ENCODE measurements around the gene ADRM1.

The ADRM1 gene

GRCh38 chr20:62281161-62281933, 21.4 kb upstream of the ADRM1 start:
- DNase-seq, result peak; percentile 98

DNA sequence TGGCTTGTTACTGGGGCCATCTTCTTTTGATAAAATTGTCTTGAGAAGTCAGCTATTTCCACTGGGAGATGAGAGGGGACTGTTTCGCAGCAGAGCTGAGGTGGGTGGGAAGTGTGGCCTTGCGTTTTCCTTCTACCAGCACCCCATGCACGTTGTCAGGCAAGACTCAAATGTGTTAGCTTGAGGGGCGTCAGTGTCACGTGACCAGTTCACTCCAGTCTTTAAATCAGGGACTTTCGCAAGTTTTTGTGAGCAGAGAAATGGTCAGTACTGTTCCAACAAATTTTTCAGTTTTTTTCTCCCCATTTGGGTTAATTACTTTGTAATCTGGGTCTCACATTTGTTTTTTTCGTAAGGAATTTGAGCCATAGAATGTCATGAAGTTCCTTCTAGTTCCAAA, 20.7 kb upstream of the ADRM1 start:
- no peak for DNase-seq

GRCh38 chr20:62282877-62283503, 19.8 kb upstream of the ADRM1 start:
- DNase-seq, result no peak

DNA sequence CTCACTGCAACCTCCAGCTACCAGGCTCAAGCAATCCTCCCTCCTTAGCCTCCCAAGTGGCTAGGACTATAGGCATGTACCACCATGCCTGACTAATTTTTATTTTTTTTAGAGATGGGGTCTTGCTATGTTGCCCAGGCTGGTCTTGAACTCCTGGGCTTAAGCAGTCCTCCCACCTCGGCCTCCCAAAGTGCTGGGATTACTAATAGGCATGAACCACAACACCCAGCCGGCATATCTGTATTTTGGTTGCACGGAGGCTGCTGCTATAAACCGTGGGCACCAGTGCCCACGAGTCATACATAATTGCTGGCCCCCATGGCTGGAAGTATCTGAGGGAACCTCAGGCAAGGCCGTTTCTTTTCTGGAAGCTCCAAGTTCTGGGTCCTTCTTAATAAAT, 18.3 kb upstream of the ADRM1 start:
- DNase-seq, result no peak

GRCh38 chr20:62285151-62285550, 17.6 kb upstream of the ADRM1 start:
- DNase-seq, result no peak

GRCh38 chr20:62285722-62286121, 17.1 kb upstream of the ADRM1 start:
- DNase-seq, result no peak

DNA sequence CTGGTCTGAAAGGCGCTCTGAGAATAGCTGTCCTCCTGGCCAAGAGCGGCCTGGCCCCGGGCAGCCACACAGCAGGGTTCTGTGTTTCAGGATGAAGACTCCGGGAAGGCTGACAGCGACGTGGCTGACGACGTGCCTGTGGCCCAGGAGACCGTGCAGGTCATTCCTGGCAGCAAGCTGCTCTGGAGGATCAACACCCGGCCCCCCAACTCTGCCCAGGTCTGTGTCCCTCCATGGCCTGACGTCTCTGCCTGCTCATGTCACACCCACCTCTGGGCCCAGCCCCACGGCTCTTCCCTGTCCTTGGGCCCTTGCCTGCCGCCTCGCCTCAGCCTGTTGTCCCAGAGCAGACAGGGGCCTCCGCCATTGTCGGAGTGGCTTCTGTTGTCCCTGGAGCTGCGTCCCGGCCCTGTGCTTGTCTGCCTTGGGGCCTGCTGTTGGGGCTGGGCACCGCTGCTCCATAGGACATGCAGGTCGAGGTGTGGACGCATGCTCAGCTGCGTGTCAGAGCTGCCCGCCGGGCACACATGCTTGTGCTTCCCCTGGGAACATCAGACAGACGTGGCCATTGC, 16.2 kb upstream of the ADRM1 start:
- no peak for DNase-seq

DNA sequence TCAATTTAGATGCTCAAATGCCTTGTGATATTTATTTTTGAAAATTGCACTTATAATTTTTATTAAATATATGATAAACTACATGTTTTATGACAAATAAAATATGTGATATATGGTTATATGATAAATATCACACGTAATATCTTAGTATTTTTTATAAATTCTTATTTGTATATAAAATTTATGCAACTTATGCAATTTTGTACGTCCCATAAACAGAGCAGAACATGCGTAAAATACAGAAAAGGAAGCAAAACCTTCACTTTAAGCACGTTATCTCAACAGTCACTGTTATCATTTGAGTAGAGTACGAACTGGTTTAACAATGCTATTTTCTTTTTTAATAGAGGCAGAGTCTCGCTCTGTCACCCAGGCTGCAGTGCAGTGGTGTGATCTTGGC, 15.7 kb upstream of the ADRM1 start:
- DNase-seq, result no peak

DNA sequence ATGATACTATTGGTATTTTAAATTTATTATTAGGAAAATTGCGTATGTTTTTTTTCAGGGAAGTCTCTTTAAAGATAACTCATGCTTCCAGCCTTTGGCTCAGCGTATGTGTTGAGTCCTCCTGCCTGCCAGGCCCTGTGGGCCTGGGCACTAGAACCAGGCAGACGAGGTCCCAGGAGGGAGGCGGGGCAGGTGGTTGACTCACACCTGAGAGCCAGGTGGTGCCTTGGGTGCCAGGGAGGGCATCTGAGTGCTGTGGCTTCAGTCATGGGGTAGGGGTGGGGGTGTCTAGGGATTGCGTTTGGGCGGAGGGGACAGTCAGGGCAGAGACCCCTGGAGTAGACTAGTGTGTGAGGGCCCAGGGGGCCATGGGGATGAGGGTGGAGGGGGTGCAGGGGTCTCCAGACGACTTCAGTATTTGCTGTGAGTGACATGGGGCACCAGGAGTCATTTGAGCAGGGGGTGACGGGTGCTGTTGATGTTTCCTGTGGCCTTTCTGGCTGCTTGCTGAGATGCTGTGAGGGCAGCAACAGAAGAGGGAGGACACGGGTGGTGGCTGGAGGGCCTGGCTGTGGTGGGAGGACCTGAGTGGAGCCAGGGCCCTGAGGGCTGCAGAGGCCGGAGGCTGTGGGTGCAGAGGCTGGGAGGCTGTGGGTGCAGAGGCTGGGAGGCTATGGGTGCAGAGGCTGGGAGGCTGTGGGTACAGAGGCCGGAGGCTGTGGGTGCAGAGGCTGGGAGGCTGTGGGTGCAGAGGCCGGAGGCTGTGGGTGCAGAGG, 14.8 kb upstream of the ADRM1 start:
- peak; percentile 54 for DNase-seq

- peak; percentile 62 for DNase-seq
Measured at GRCh38 chr20:62288535-62289105, 14.2 kb upstream of the ADRM1 start.

- DNase-seq, result no peak
Measured at GRCh38 chr20:62289131-62289530, 13.7 kb upstream of the ADRM1 start.

DNA sequence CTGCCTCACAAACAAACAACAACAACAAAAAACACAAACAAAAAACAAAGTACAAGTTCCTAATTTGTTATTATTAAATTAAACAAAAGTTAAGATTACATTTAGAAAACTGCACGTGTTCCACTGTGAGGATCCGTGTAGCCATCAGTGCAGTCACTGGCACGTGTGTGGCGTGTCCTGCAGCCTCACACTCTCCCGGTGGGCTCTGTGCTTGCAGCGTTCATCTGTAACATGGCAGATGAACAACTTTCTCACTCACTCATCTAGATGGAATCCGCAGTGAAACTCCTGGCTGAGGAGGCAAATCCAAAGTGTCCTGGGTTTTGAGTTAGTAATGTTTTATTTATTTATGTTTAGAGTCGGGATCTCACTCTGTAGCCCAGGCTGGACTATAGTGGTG, 12.9 kb upstream of the ADRM1 start:
- no peak for DNase-seq

DNA sequence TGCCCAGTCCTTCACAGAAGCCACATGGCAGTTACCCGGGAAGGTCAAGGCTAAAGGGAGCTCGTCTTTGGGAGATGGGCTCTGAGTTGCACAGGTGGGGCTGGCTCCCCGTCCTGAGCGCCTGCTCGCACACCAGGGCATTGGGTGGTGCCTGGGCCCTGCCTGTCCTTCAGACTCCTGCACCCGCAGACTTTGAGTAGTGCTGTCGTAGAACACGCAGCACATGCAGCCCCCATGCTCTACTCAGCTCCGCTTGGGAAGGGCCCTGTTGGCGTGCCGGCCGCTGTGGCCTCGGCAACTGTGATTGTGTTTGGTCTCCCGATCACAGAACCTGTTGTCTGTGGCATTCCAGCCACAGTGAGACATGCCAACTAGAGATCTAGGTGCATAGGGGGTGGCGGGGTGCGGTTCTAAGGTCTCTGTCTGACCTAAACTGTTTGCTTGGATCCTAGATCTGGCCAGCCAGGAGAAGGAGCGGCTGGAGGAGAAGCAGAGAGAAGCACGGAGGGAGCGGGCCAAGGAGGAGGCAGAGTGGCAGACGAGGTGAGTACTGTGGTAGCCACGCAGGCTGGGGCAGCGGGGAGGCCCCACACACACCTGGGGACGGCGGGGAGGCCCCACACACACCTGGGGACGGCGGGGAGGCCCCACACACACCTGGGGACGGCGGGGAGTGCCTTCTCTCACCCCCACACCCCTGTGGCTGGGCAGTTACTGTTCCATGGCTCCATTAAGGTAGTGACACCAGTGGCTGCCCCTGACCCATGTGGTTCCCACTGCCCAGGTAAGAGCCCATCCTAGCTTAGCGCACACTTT, 11.3 kb upstream of the ADRM1 start:
- DNase-seq, result no peak

- DNase-seq, result no peak
Measured at GRCh38 chr20:62292108-62292507, 10.7 kb upstream of the ADRM1 start.

GRCh38 chr20:62293111-62293784, 9.5 kb upstream of the ADRM1 start:
- DNase-seq, result peak; percentile 25

DNA sequence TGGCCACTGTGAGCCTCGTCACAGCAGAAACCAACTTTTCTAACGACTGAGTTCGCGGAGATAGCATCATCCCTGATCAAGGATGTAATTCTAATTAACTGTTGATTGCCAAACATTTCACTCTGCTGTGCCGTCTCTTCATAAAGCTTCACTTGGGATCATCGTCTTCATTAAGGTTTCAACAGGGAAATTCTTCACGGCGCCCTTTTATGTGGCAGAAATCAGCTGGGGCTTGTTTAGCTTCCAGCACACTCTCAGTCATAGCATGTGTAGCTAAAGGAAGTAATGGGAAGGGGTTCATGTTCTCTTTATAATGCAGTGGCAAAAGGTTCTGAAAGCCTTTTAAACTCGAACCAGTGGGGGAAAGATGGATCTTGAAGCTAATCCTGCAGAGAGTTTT, 8.9 kb upstream of the ADRM1 start:
- no peak for DNase-seq

DNA sequence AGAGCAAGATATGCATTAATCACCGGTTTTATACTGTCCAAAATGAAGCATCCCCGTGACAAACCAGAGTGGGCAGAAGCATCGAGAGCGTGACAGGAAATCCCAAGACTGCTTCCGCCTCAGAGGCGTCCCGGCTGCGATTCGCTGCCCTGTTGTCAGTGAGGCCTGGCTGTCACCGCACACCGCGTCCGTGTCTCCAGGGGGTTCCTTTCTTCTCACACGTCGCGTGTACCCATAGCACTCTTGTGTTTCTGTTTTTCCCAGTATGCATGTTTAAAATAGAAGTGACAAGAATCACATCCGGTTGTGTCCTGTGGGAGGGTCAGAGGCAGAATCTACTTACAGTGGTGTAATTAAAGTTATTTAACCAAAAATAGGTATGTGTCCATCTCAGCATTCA, 8.3 kb upstream of the ADRM1 start:
- no peak for DNase-seq

DNA sequence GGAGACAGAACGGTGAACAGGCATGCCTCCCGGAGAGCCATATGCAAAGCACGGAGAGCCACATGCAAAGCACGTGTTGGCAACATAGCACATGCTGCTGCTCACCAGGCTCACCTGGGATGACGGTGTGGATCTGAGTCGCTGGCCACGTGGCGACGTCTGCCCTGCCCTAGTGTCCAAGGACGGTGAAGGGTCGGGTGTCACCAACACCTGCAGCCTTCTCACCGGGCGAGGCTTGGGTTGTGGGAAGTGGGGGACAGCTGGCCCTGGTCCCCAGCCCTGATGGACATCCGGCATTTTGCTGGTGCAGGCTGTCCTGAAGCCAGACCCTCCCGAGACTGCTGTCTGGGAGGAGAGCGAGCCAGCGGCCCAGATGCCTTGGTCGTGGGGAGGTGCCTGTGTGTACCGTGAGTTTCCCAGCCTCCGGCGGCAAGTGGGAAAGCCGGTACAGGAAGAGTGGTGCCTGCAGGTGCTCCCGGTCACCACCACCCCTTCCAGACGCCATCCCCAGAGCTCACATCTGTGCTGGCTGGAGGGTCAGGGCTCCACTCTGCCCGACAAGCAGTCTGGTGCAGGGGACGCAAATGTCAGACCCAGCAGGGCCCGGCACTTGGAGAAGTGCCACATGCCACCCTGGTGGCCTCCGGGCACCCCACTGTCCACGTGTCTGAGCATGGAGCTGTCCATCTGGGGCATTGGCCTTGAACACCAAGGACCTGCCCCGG, 5.9 kb upstream of the ADRM1 start:
- no peak for DNase-seq

DNA sequence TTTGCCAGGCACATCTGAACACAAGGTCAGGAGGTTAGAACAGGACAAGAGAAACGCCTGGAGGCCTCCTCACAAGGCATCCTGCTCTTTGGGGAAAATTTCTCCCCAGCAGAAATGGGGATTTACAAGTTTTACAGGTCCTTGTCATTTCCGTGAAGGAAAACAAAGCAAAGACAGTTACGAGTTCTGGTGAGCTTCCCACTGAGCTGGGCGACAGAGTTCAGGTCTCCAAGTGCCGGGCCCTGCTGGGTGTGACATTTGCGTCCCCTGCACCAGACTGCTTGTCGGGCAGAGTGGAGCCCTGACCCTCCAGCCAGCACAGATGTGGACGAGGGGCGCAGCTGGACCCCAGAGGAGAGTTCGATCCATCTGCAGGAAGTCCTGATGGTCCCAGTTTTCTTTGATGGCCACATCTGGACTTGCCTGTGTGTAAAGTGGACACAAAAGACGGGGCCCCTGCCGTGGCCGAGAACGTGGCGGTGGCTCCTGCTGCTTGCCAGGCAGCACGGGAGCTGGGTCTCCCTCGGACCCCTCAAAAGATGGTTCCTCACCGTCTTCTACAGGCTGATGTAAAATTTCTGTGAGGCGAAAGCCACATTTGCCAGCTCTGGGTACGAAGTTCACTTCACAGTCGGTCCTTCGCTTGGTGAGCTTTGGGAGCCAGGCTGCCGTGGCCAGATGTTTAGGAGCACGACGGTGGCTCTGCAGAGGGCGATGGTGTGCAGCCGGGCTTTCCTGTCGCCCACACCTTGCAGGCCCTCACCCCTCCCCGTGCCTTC, 5.2 kb upstream of the ADRM1 start:
- DNase-seq, result no peak

- no peak for DNase-seq
Measured at GRCh38 chr20:62298577-62299249, 4.1 kb upstream of the ADRM1 start.

Data from NCI-H345 (cell line).